Kidney (tissue), 14 donors: ENCODE measurements around the gene THAP6. TPM values are rescaled to one million over a fixed set of nuclear protein-coding genes. Genes with fewer than 3 reads are reported as not detected.
"Not testable (repeated sequence)": the region's sequence is repeated elsewhere in the genome, so short reads cannot be mapped to it uniquely, and the experiment has no call there.

ENCODE experiments used
- DNase-seq, 5 donors: peaks; one replicate each; pipeline ENCODE4 v3.0.0-alpha.2; 2013 to 2020
- FAIRE-seq: peaks from 2 replicates; lab custom pipeline; 2012; peaks lifted over from hg19 to GRCh38; lab: Jason Lieb, UNC
- H3K27ac ChIP-seq, 2 donors: one replicate each; pipeline ENCODE4 v1.7.0; 2013; ENCODE audit warnings: low read depth in 2 of 2, low read length in 2 of 2, inconsistent platforms in 1 of 2
- H3K27me3 ChIP-seq: one replicate; pipeline ENCODE4 v1.7.1; 2013; ENCODE audit warnings: low read length, inconsistent platforms; ENCODE audit not compliant: control insufficient read depth, insufficient read depth
- H3K36me3 ChIP-seq, 3 donors: one replicate each; pipeline versions ENCODE4 v1.7.0 to v1.7.1; 2013; ENCODE audit warnings: low read length in 3 of 3, control low read depth in 1 of 3, inconsistent platforms in 1 of 3; ENCODE audit not compliant: insufficient read depth in 3 of 3, control insufficient read depth in 2 of 3
- H3K4me1 ChIP-seq, 3 donors: one replicate each; pipeline versions ENCODE4 v1.7.0 to v1.7.1; 2013; ENCODE audit warnings: low read length in 3 of 3, inconsistent platforms in 1 of 3, low read depth in 1 of 3; ENCODE audit not compliant: control insufficient read depth in 2 of 3, insufficient read depth in 2 of 3
- H3K4me3 ChIP-seq, 3 donors: one replicate each; pipeline versions ENCODE4 v1.7.0 to v1.8.1; 2013; ENCODE audit warnings: low read length in 3 of 3, control low read depth in 1 of 3, inconsistent platforms in 1 of 3
- H3K9ac ChIP-seq, 3 donors: one replicate each; pipeline versions ENCODE4 v1.7.0 to v1.7.1; 2013; ENCODE audit warnings: low read length in 3 of 3, control low read depth in 1 of 3, inconsistent platforms in 1 of 3
- H3K9me3 ChIP-seq, 3 donors: one replicate each; pipeline versions ENCODE4 v1.7.0 to v1.7.1; 2013; ENCODE audit warnings: low read length in 3 of 3, control low read depth in 1 of 3, inconsistent platforms in 1 of 3; ENCODE audit not compliant: control insufficient read depth in 2 of 3, insufficient read depth in 1 of 3
- intact Hi-C: fragments of 100-400 bp; cut with DNase I; formaldehyde crosslinking; loops from one replicate; pipeline ENCODE4 v1.11.1; 2022
- polyA plus RNA-seq: library from polyadenylated mRNA; stranded (reverse); fragments of 350-450 nt; fragmentation: Illumina TruSeq; extraction: RNeasy Lipid Tissue Mini Kit (QIAGEN cat#74804); gene quantifications from one replicate; pipeline ENCODE4 v1.2.3, GENCODE V29; 2014; ENCODE audit warnings: low read depth, low replicate concordance; ENCODE audit not compliant: insufficient read depth
- total RNA-seq: library from RNA; stranded (reverse); fragmentation: NEBNext Ultra II Directional; extraction: Animal tissue kit (Norgen Biotek cat#: 25700); gene quantifications from one replicate; pipeline ENCODE4 v1.2.1, GENCODE V29; 2021
- TF ChIP-seq, protein P1 (sequence below): IDR thresholded peaks from 3 replicates; pipeline ENCODE4 v1.5.1; 2012; ENCODE audit warnings: mild to moderate bottlenecking, moderate library complexity, borderline replicate concordance; ENCODE audit not compliant: insufficient read depth; ENCODE audit errors: extremely low read depth
- donor health status: control.
- donor health status: control.
- donor health status: control.
- donor health status: control.
- donor health status: control.
- donor health status: DM: yes; HTN: yes; CAD: no.
- donor health status: Normal renal cell carcinoma (clear cell type).

THAP6 gene
- total and polyA plus RNA-seq, 2 donors from 2014 or later = 6.4 to 22.1 TPM

DNA sequence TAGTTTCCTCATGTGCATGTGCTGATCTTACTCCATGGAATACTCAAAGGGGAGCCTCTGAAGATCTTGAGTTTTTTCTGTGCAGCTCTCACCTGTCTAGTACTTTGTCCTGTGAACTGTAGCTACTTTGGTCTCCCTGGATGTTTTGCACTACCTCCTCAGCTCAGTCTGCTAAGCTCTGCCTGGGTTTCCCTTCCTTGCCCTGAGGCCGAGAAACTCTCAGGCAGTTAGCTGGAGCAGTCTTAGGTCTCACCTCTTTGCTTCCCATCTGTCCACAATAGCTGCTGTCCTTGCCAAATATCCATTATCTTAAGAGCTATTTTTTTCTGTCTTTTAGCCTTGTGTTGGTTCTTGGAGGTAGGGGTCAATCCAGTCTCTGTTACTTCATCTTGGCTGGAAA, 11.6 kb downstream of the THAP6 start:
- intact Hi-C loops = no loop called here
- Histone ChIP-seq H3K27me3 (no peaks in the 10 kb centered on the region), H3K27ac (no peak overlapping the region), H3K9me3 (no peaks in the 10 kb centered on the region), H3K4me3 (no peak overlapping the region), H3K36me3 (peaks cover 8 to 32% (median 16%) of the 10 kb centered on the region in 3 donors), H3K9ac (no peak overlapping the region), H3K4me1 (no peaks in the 10 kb centered on the region)
- no peak for DNase-seq
- FAIRE-seq = no peak
- TF ChIP-seq, protein P1, sequence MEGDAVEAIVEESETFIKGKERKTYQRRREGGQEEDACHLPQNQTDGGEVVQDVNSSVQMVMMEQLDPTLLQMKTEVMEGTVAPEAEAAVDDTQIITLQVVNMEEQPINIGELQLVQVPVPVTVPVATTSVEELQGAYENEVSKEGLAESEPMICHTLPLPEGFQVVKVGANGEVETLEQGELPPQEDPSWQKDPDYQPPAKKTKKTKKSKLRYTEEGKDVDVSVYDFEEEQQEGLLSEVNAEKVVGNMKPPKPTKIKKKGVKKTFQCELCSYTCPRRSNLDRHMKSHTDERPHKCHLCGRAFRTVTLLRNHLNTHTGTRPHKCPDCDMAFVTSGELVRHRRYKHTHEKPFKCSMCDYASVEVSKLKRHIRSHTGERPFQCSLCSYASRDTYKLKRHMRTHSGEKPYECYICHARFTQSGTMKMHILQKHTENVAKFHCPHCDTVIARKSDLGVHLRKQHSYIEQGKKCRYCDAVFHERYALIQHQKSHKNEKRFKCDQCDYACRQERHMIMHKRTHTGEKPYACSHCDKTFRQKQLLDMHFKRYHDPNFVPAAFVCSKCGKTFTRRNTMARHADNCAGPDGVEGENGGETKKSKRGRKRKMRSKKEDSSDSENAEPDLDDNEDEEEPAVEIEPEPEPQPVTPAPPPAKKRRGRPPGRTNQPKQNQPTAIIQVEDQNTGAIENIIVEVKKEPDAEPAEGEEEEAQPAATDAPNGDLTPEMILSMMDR = no peak

DNA sequence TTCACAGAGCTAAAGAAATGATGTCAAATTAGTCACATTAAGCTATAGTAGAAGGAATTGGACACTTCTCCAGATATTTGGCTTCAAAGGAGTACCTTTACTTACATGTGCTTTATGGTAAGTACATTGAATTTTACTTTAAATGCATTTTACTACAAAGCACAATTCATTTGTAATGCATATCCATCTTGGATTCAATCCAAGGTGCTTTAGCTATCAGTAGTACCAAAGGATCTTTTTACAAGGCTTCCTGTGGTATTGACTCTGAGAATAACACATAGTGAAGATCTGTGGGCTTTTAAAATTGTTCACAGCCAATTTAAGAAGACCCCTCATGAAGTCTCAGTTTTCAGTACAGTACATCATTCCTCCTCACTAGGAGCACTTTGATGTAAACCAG, 13.2 kb downstream of the THAP6 start:
- H3K4me1 ChIP-seq = no peaks in the 10 kb centered on the region
- H3K27ac ChIP-seq = no peak overlapping the region
- H3K9ac ChIP-seq = no peak overlapping the region
- intact Hi-C loops = no loop called here
- no peaks in the 10 kb centered on the region for H3K27me3 ChIP-seq
- H3K9me3 ChIP-seq = no peaks in the 10 kb centered on the region
- TF ChIP-seq, protein P1 = no peak
- no peak for DNase-seq
- FAIRE-seq = no peak
- H3K4me3 ChIP-seq = no peak overlapping the region
- peaks cover 8 to 31% (median 20%) of the 10 kb centered on the region in 3 donors for H3K36me3 ChIP-seq

DNA sequence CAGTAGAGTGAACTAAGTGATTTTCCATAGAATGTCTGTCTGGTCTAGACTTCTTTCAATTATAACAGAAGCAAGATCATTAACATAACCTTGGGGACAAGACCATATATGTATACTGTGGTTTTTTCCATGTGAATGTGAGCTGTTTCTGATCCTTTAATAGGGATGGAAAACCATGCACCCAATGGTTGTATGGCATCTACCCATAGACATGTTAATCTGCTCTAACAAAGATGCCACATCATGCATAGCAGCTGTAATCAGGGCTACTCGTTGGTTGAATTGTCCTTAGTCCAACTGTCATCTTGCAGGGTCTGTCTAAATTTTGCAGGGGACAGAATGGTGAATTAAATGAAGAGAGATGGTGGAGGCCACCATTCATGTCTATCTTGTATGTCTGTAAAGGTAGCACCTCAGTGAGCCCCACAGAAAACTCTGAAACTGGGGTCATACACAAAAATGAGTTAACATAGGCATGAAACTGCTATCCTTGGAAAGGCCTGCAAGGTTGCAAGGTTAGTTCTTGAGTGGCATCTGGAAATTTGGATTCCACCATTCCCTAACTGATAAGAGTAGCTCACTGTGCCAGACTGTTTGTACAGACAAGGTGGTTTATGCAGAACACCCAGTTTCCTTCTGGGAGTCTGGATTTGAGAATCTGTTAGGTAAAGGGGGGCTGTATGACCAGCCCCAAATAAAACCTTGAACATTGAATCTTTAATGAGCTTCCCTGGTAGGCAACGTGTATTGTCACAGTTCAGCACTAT, 16.5 kb downstream of the THAP6 start:
- Histone ChIP-seq H3K9ac (no peak overlapping the region), H3K27ac (no peak overlapping the region), H3K27me3 (no peaks in the 10 kb centered on the region), H3K4me3 (no peak overlapping the region), H3K9me3 (no peaks in the 10 kb centered on the region), H3K36me3 (peaks cover 5 to 26% (median 15%) of the 10 kb centered on the region in 3 donors), H3K4me1 (no peaks in the 10 kb centered on the region)
- DNase-seq = no peak
- intact Hi-C loops = no loop called here
- FAIRE-seq = no peak
- TF ChIP-seq, protein P1 = no peak

DNA sequence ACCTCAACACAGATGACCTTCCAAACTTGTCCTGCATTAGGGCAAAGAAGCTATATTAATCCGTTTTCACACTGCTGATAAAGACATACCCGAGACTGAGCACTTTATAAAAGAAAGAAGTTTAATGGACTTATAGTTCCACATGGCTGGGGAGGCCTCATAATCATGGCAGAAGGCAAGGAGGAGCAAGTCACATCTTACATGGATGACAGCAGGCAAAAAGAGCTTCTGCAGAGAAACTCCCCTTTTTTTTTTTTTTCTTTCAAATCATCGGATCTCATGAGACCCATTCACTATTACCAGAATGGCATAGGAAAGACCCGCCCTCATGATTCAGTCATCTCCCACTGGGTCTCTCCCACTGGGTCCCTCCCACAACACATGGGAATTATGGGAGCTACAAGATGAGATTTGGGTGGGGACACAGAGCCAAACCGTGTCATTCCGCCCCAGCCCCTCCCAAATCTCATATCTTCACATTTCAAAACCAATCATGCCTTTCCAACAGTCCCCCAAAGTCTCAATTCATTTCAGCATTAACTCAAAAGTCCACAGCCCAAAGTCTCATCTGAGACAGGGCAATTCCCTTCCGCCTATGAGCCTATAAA, 17.4 kb downstream of the THAP6 start:
- H3K36me3 ChIP-seq = peaks cover 2 to 23% (median 11%) of the 10 kb centered on the region in 3 donors
- H3K27ac ChIP-seq, H3K27me3 ChIP-seq, H3K4me3 ChIP-seq, FAIRE-seq, H3K9me3 ChIP-seq, intact Hi-C loops, DNase-seq, H3K9ac ChIP-seq, H3K4me1 ChIP-seq: not testable (repeated sequence)

DNA sequence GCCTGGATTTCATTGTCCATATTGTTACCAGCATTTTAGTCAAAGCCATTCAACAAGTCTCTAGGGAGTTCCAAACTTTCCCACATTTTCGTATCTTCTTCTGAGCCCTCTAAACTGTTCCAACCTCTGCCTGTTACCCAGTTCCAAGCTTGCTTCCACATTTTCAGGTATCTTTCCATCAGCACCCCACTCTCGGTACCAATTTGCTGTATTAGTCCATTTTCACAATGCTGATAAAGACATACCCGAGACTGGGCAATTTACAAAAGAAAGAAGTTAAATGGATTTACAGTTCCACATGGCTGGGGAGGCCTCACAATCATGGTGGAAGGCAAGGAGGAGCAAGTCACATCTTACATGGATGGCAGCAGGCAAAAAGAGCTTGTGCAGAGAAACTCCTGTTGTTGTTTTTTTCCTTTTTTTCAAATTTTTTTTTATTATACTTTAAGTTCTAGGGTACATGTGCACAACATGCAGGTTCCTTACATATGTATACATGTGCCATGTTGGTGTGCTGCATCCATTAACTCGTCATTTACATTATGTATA, 19.1 kb downstream of the THAP6 start:
- DNase-seq, H3K4me1 ChIP-seq, H3K9me3 ChIP-seq, FAIRE-seq, H3K4me3 ChIP-seq, H3K27ac ChIP-seq, H3K27me3 ChIP-seq, H3K9ac ChIP-seq, intact Hi-C loops: not testable (repeated sequence)
- peaks cover 2 to 11% (median 6%) of the 10 kb centered on the region in 3 donors for H3K36me3 ChIP-seq

DNA sequence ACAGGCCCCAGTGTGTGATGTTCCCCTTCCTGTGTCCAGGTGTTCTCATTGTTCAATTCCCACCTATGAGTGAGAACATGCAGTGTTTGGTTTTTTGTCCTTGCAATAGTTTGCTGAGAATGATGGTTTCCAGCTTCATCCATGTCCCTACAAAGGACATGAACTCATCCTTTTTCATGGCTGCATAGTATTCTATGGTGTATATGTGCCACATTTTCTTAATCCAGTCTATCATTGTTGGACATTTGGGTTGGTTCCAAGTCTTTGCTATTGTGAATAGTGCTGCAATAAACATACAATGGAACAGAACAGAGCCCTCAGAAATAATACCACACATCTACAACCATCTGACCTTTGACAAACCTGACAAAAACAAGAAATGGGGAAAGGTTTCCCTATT, 19.7 kb downstream of the THAP6 start:
- H3K27ac ChIP-seq, H3K9me3 ChIP-seq, H3K4me3 ChIP-seq, H3K27me3 ChIP-seq, H3K4me1 ChIP-seq, H3K9ac ChIP-seq, intact Hi-C loops, DNase-seq, FAIRE-seq: not testable (repeated sequence)
- peaks cover 2 to 11% (median 6%) of the 10 kb centered on the region in 3 donors for H3K36me3 ChIP-seq
